H9 (cell line): Measurements from ENCODE around the gene YES1. TPM values are rescaled to one million over a fixed set of nuclear protein-coding genes. Genes with fewer than 3 reads are reported as not detected.

ENCODE experiments used
- DNase-seq: peaks from one replicate; pipeline ENCODE4 v3.0.0-alpha.2; 2017
- H2AFZ ChIP-seq: one replicate; pipeline ENCODE4 v1.6.1; 2013; ENCODE audit warnings: mild to moderate bottlenecking, low read length, control low read depth, moderate library complexity
- H2AK5ac ChIP-seq: 2 replicates; pipeline ENCODE4 v1.6.1; 2013; ENCODE audit warnings: low read length, control low read depth, mixed read lengths; ENCODE audit not compliant: insufficient read length
- H2BK120ac ChIP-seq: one replicate; pipeline ENCODE4 v1.6.1; 2013; ENCODE audit warnings: low read depth, mild to moderate bottlenecking, low read length, control low read depth, inconsistent platforms; ENCODE audit not compliant: poor library complexity, severe bottlenecking
- H2BK12ac ChIP-seq: 2 replicates; pipeline ENCODE4 v1.6.1; 2013; ENCODE audit warnings: low read length, control low read depth, mixed read lengths, low read depth; ENCODE audit not compliant: insufficient read length
- H2BK15ac ChIP-seq: 2 replicates; pipeline ENCODE4 v1.6.1; 2013; ENCODE audit warnings: low read depth, low read length, control low read depth
- H2BK20ac ChIP-seq: one replicate; pipeline ENCODE4 v1.6.1; 2013; ENCODE audit warnings: low read depth, mild to moderate bottlenecking, low read length, control low read depth, inconsistent platforms; ENCODE audit not compliant: poor library complexity, severe bottlenecking
- H2BK5ac ChIP-seq: 2 replicates; pipeline ENCODE4 v1.6.1; 2013; ENCODE audit warnings: low read length, control low read depth, mixed read lengths; ENCODE audit not compliant: insufficient read length
- H3K14ac ChIP-seq: 2 replicates; pipeline ENCODE4 v1.6.1; 2013; ENCODE audit warnings: low read length, control low read depth; ENCODE audit not compliant: insufficient read depth
- H3K18ac ChIP-seq: 2 replicates; pipeline ENCODE4 v1.6.1; 2013; ENCODE audit warnings: low read depth, mild to moderate bottlenecking, mixed read lengths, low read length, control low read depth; ENCODE audit not compliant: insufficient read length
- H3K23ac ChIP-seq: 2 replicates; pipeline ENCODE4 v1.6.1; 2013; ENCODE audit warnings: low read length, control low read depth, mixed read lengths, low read depth; ENCODE audit not compliant: insufficient read length
- H3K23me2 ChIP-seq: 2 replicates; pipeline ENCODE4 v1.6.1; 2013; ENCODE audit warnings: low read depth, mild to moderate bottlenecking, mixed read lengths, low read length, control low read depth; ENCODE audit not compliant: insufficient read length, poor library complexity, severe bottlenecking
- H3K27ac ChIP-seq: 2 replicates; pipeline ENCODE4 v1.5.1; 2013; ENCODE audit warnings: low read length, control low read depth, mixed read lengths, low read depth; ENCODE audit not compliant: insufficient read length
- H3K27me3 ChIP-seq: 2 replicates; pipeline ENCODE4 v1.6.1; 2013; ENCODE audit warnings: low read length, control low read depth, inconsistent platforms; ENCODE audit not compliant: insufficient read depth
- H3K4ac ChIP-seq: 2 replicates; pipeline ENCODE4 v1.6.1; 2013; ENCODE audit warnings: low read depth, mild to moderate bottlenecking, control low read depth, inconsistent platforms, low read length, moderate library complexity
- H3K4me1 ChIP-seq: 2 replicates; pipeline ENCODE4 v1.6.1; 2013; ENCODE audit warnings: low read length, control low read depth, inconsistent platforms; ENCODE audit not compliant: insufficient read depth
- H3K4me2 ChIP-seq: 2 replicates; pipeline ENCODE4 v1.6.1; 2013; ENCODE audit warnings: low read length, control low read depth, mixed read lengths; ENCODE audit not compliant: insufficient read length, insufficient read depth
- H3K56ac ChIP-seq: 2 replicates; pipeline ENCODE4 v1.6.1; 2013; ENCODE audit warnings: low read depth, mild to moderate bottlenecking, mixed read lengths, low read length, control low read depth; ENCODE audit not compliant: insufficient read length
- H3K79me1 ChIP-seq: 2 replicates; pipeline ENCODE4 v1.6.1; 2013; ENCODE audit warnings: low read depth, mild to moderate bottlenecking, moderate library complexity, low read length, control low read depth, inconsistent platforms; ENCODE audit not compliant: insufficient read depth, poor library complexity, severe bottlenecking
- H3K79me2 ChIP-seq: 2 replicates; pipeline ENCODE4 v1.6.1; 2013; ENCODE audit warnings: low read length, control low read depth, inconsistent platforms; ENCODE audit not compliant: insufficient read depth
- H3K9ac ChIP-seq: 2 replicates; pipeline ENCODE4 v1.6.1; 2013; ENCODE audit warnings: low read length, control low read depth, mixed read lengths; ENCODE audit not compliant: insufficient read length; ENCODE audit errors: extremely low read depth
- H3K9me3 ChIP-seq: one replicate; pipeline ENCODE4 v1.6.1; 2013; ENCODE audit warnings: low read depth, low read length, inconsistent platforms; ENCODE audit not compliant: control insufficient read depth
- H3T11ph ChIP-seq: one replicate; pipeline ENCODE4 v1.6.1; 2013; ENCODE audit warnings: mild to moderate bottlenecking, low read length, control low read depth, inconsistent platforms
- H4K20me1 ChIP-seq: one replicate; pipeline ENCODE4 v1.6.1; 2013; ENCODE audit not compliant: control insufficient read depth, insufficient read length, insufficient read depth
- H4K5ac ChIP-seq: 2 replicates; pipeline ENCODE4 v1.6.1; 2013; ENCODE audit warnings: low read depth, mild to moderate bottlenecking, mixed read lengths, low read length, control low read depth; ENCODE audit not compliant: insufficient read length
- H4K8ac ChIP-seq: replicated peaks from 2 replicates; pipeline ENCODE4 v1.6.1; 2013; ENCODE audit warnings: low read length, control low read depth, mixed read lengths, low read depth; ENCODE audit not compliant: insufficient read length
- H4K91ac ChIP-seq: 2 replicates; pipeline ENCODE4 v1.6.1; 2013; ENCODE audit warnings: low read depth, mild to moderate bottlenecking, moderate library complexity, mixed read lengths, low read length, control low read depth; ENCODE audit not compliant: insufficient read length
- H3K27ac Mint-ChIP-seq, 3 experiments: 2 replicates in 2 of 3; 3 replicates in 1 of 3; pipeline ENCODE4 v1.8.0; 2020 to 2021; ENCODE audit warnings: mixed read lengths in 3 of 3, mild to moderate bottlenecking in 1 of 3, moderate library complexity in 1 of 3
- H3K27me3 Mint-ChIP-seq: 2 replicates; pipeline ENCODE4 v1.8.0; 2021; ENCODE audit warnings: low read depth, mild to moderate bottlenecking, moderate library complexity, mixed read lengths
- H3K36me3 Mint-ChIP-seq, 3 experiments: 2 replicates in 2 of 3; 3 replicates in 1 of 3; pipeline ENCODE4 v1.8.0; 2020 to 2021; ENCODE audit warnings: low read depth in 3 of 3, mixed read lengths in 3 of 3; ENCODE audit not compliant: insufficient read depth in 1 of 3
- H3K4me1 Mint-ChIP-seq, 2 experiments: 2 replicates each; pipeline ENCODE4 v1.8.0; 2020; ENCODE audit warnings: mixed read lengths in 2 of 2
- H3K4me3 Mint-ChIP-seq, 2 experiments: 2 replicates in 1 of 2; 3 replicates in 1 of 2; pipeline ENCODE4 v1.8.0; 2020 to 2021; ENCODE audit warnings: mild to moderate bottlenecking in 2 of 2, mixed read lengths in 2 of 2, moderate library complexity in 1 of 2
- H3K9me3 Mint-ChIP-seq, 2 experiments: 2 replicates in 1 of 2; 3 replicates in 1 of 2; pipeline ENCODE4 v1.8.0; 2020; ENCODE audit warnings: mild to moderate bottlenecking in 2 of 2, mixed read lengths in 2 of 2, moderate library complexity in 1 of 2
- whole genome bisulfite sequencing: extraction: QIAGEN DNeasy Blood & Tissue Kit; methylation state at CpG from one replicate; pipeline ENCODE4 v1.1.7; 2013; ENCODE audit warnings: missing lambda C conversion rate, low lambda C conversion rate, mixed read lengths; ENCODE audit not compliant: insufficient read length; ENCODE audit errors: extremely low coverage; 5-methylcytosine and 5-hydroxymethylcytosine counted together
- total RNA-seq: library from RNA; stranded (reverse); gene quantifications from 2 replicates; pipeline ENCODE4 v1.2.1, GENCODE V29; 2021
- TF ChIP-seq, protein P1 (sequence below): fragments of 200-600 bp; sonication (generic); conservative IDR thresholded peaks from 3 replicates; pipeline ENCODE4 v1.8.0; 2021; ENCODE audit warnings: antibody characterized with exemption, mild to moderate bottlenecking

The YES1 gene
- total RNA-seq, 1 experiment from 2014 or later: 86.9 TPM

GRCh38 chr18:833197-833596, 21.2 kb upstream of the YES1 start:
- WGBS: no CpG with 5 or more reads among the region's 4 CpGs
- Mint-ChIP-seq H3K27me3 (peaks cover 53% of the 10 kb centered on the region), H3K27ac (no peak overlapping the region), H3K4me3 (no peak overlapping the region), H3K36me3 (no peaks in the 10 kb centered on the region), H3K9me3 (no peaks in the 10 kb centered on the region; a peak in 2 of 5 replicates), H3K4me1 (peaks cover 15 to 16% of the 10 kb centered on the region in 2 experiments)
- Histone ChIP-seq H3K4me1 (no peaks in the 10 kb centered on the region), H3K56ac (no peak overlapping the region), H2BK12ac (no peak overlapping the region), H3K27ac (no peak overlapping the region), H3T11ph (no peak overlapping the region), H3K18ac (no peak overlapping the region), H3K79me2 (no peaks in the 10 kb centered on the region), H3K9ac (no peak overlapping the region), H4K20me1 (no peaks in the 10 kb centered on the region), H2BK20ac (no peak overlapping the region), H3K27me3 (peaks cover 7% of the 10 kb centered on the region), H3K4me2 (no peak overlapping the region), H4K91ac (no peak overlapping the region), H3K14ac (no peak overlapping the region), H3K4ac (no peak overlapping the region), H2BK5ac (no peak overlapping the region), H3K79me1 (no peaks in the 10 kb centered on the region), H4K8ac (no peak overlapping the region), H3K23ac (no peak overlapping the region), H2AFZ (no peak overlapping the region), H3K23me2 (no peaks in the 10 kb centered on the region), H4K5ac (no peak overlapping the region), H2BK15ac (no peak overlapping the region), H3K9me3 (no peaks in the 10 kb centered on the region), H2AK5ac (no peak overlapping the region), H2BK120ac (no peak overlapping the region)
- TF ChIP-seq, protein P1, sequence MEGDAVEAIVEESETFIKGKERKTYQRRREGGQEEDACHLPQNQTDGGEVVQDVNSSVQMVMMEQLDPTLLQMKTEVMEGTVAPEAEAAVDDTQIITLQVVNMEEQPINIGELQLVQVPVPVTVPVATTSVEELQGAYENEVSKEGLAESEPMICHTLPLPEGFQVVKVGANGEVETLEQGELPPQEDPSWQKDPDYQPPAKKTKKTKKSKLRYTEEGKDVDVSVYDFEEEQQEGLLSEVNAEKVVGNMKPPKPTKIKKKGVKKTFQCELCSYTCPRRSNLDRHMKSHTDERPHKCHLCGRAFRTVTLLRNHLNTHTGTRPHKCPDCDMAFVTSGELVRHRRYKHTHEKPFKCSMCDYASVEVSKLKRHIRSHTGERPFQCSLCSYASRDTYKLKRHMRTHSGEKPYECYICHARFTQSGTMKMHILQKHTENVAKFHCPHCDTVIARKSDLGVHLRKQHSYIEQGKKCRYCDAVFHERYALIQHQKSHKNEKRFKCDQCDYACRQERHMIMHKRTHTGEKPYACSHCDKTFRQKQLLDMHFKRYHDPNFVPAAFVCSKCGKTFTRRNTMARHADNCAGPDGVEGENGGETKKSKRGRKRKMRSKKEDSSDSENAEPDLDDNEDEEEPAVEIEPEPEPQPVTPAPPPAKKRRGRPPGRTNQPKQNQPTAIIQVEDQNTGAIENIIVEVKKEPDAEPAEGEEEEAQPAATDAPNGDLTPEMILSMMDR: no peak
- DNase-seq: no peak
